NCI-H69 (cell line): ENCODE results near the gene JPT2.

ENCODE experiments used
- DNase-seq: peaks from one replicate; lab custom pipeline; 2025; lab: John Stamatoyannopoulos, UW

JPT2 gene

GRCh38 chr16:1651974-1652312 is 26.1 kb upstream of the JPT2 start:
- DNase-seq = peak; percentile 40

- DNase-seq = no peak
Measured at GRCh38 chr16:1653023-1653422, 25.1 kb upstream of the JPT2 start.

- no peak for DNase-seq
Measured at GRCh38 chr16:1654505-1655268, 23.4 kb upstream of the JPT2 start.

- DNase-seq = no peak
Measured at GRCh38 chr16:1655269-1655807, 22.7 kb upstream of the JPT2 start.

DNA sequence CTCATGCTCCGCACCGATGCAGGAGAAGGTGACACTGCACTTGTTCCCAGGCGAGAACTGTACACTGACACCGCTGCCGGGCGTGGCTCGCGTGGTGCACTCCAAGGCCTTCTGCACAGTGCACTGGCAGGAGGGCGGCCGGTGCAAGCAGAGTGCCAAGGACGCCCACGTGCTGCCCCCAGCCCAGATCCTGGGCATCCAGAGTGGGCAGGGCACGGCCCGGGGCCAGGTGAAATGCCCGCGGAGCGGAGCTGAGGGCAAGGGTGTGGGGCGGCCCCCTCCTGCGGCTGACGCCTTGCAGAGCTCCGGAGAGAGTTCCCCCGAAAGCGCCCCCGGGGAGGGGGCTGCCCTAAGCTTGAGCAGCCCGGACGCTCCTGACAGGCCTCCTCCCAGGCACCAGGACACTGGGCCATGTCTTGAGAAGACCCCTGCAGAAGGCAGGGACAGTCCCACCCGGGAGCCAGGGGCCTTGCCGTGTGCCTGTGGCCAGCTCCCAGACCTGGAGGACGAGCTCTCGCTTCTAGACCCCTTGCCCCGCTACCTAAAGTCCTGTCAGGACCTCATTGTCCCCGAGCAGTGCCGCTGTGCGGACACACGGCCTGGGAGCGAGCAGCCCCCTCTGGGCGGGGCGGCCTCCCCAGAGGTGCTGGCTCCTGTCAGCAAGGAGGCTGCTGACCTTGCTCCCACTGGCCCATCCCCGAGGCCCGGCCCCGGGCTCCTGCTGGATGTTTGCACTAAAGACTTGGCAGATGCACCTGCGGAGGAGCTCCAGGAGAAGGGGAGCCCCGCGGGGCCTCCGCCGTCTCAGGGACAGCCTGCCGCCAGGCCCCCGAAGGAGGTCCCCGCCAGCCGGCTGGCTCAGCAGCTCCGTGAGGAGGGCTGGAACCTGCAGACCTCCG is 21.9 kb upstream of the JPT2 start:
- DNase-seq = no peak

GRCh38 chr16:1656808-1657617 is 21.1 kb upstream of the JPT2 start:
- DNase-seq = no peak

GRCh38 chr16:1657841-1658240 is 20.2 kb upstream of the JPT2 start:
- no peak for DNase-seq

DNA sequence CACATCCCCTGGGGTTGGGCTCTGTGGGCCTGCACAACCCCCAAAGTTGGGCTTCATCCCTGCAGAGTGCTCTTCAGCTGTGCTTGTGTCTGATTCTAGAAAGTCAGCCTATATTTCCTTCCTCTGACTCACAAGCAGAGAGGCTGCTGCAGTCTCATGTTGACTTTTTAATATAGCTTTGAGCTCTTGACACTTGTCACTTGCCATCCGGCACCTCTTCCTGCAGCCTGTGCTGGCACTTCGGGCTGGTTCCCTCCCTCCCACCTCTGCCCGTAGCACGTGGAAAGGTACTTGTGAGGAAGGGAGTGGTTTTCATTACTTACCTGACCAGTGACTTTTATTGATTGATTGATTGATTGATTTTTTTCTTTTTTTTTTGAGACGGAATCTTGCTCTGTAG is 19.0 kb upstream of the JPT2 start:
- DNase-seq = no peak

GRCh38 chr16:1661826-1662225 is 16.3 kb upstream of the JPT2 start:
- no peak for DNase-seq

- DNase-seq = no peak
Measured at GRCh38 chr16:1662543-1662942, 15.5 kb upstream of the JPT2 start.

DNA sequence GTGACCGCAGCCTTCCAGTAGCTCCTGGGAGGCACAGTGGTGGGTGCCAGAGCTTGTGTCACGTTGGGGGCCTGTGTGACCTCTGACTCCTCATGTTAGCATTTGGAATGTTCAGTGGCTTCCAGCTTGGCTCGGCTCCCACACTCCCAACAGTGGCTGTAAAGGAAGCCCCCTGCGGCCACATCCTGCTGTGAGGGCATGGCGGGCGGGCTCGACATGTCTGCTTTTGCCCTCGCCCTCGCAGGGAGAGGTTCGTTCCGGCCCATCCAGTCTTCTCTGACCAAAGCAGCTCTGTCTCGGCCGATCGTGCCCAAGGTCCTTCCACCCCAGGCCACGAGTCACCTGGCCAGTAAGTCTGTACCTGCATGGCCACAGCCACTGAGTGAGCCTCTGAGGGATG is 12.2 kb upstream of the JPT2 start:
- no peak for DNase-seq

- no peak for DNase-seq
Measured at GRCh38 chr16:1666316-1666715, 11.8 kb upstream of the JPT2 start.

GRCh38 chr16:1667271-1667670 is 10.8 kb upstream of the JPT2 start:
- DNase-seq = no peak

GRCh38 chr16:1667916-1668315 is 10.2 kb upstream of the JPT2 start:
- no peak for DNase-seq

GRCh38 chr16:1668612-1669319 is 9.3 kb upstream of the JPT2 start:
- DNase-seq = no peak

GRCh38 chr16:1669698-1670097 is 8.4 kb upstream of the JPT2 start:
- no peak for DNase-seq

GRCh38 chr16:1670371-1670770 is 7.7 kb upstream of the JPT2 start:
- no peak for DNase-seq

GRCh38 chr16:1670866-1671265 is 7.2 kb upstream of the JPT2 start:
- DNase-seq = no peak

GRCh38 chr16:1673424-1674151 is 4.5 kb upstream of the JPT2 start:
- no peak for DNase-seq

GRCh38 chr16:1674306-1674705 is 3.8 kb upstream of the JPT2 start:
- DNase-seq = no peak
